ENCODE measurements around the gene TPD52L1.

TPD52L1 gene

DNA sequence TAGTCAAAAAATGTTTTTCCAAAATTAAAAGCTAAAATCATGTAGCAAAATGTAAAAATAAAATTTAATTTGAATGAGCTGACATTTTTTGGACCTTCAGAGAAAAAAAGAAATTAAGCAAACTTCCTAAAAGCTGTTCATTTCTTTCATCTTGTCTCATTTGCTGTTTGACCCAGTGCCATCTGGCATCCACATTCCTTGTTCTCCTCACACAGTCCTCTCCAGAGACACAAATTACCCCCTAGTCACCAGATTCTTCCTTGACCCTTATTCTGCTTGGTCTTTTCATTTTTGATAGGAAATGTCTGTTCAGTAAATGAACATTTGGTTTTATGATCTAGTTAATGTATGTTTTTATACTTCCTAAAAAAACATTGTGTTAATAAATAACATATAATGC, 93.0 kb downstream of the TPD52L1 start:
- Histone ChIP-seq H3K4me3 (ENCODE audit: low read depth in 1 of 2, low read length in 2 of 2) (no peak overlapping the region), H3K4me1 (ENCODE audit: control insufficient read depth in 1 of 2, insufficient read depth in 2 of 2, low read length in 2 of 2) (no peaks in the 10 kb centered on the region), H3K27me3 (ENCODE audit: low read depth, low read length) (no peaks in the 10 kb centered on the region), H3K36me3 (ENCODE audit: control insufficient read depth in 1 of 2, insufficient read depth in 2 of 2, low read length in 2 of 2) (no peaks in the 10 kb centered on the region), H3K27ac (ENCODE audit: low read length) (no peak overlapping the region), H3K9me3 (ENCODE audit: control insufficient read depth in 1 of 2, low read length in 2 of 2) (peaks cover 0 to 13% of the 10 kb centered on the region in 2 donors)

DNA sequence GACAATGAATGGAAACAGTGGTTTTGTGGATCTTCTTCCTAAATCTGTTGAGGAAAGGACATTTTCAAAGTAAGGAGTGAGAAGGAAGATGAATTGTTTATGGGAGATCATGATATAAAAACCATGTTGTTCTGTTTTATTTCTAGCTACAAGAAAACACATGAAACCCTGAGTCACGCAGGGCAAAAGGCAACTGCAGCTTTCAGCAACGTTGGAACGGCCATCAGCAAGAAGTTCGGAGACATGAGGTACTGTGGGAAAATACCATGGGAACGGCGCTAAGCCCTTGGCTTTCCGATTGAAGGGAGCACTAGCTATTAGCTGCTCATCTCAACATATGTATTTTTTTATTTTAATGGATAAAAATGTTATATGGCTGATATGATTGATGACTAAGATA, 94.6 kb downstream of the TPD52L1 start:
- peaks cover 0 to 1% of the 10 kb centered on the region in 2 donors for H3K9me3 ChIP-seq (ENCODE audit: control insufficient read depth in 1 of 2, low read length in 2 of 2)
- H3K27me3 ChIP-seq (ENCODE audit: low read depth, low read length) = no peaks in the 10 kb centered on the region
- no peak overlapping the region for H3K27ac ChIP-seq (ENCODE audit: low read length)
- H3K4me3 ChIP-seq (ENCODE audit: low read depth in 1 of 2, low read length in 2 of 2) = no peak overlapping the region
- no peaks in the 10 kb centered on the region for H3K36me3 ChIP-seq (ENCODE audit: control insufficient read depth in 1 of 2, insufficient read depth in 2 of 2, low read length in 2 of 2)
- no peaks in the 10 kb centered on the region for H3K4me1 ChIP-seq (ENCODE audit: control insufficient read depth in 1 of 2, insufficient read depth in 2 of 2, low read length in 2 of 2)

DNA sequence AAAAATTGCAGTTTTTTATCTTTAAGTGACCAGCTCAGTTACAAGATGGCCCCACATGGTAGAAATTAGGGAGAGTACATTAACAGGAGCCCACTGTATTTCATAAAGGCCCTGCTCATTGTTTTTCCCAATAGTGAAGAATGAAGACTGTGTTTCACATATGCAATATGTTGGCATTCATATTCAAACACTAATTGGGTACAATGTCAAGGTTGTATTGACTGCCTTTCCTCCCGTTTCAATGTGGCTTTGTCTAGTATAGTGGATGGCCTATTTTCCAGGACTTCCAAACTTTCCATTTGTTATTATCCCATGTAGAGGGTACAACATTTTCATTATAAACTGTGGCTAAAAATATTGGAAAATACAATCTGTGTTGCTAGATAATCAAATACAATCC, 96.9 kb downstream of the TPD52L1 start:
- no peaks in the 10 kb centered on the region for H3K4me1 ChIP-seq (ENCODE audit: control insufficient read depth in 1 of 2, insufficient read depth in 2 of 2, low read length in 2 of 2)
- no peaks in the 10 kb centered on the region for H3K9me3 ChIP-seq (ENCODE audit: control insufficient read depth in 1 of 2, low read length in 2 of 2)
- H3K4me3 ChIP-seq (ENCODE audit: low read depth in 1 of 2, low read length in 2 of 2) = no peak overlapping the region
- H3K27ac ChIP-seq (ENCODE audit: low read length) = no peak overlapping the region
- H3K27me3 ChIP-seq (ENCODE audit: low read depth, low read length) = no peaks in the 10 kb centered on the region
- no peaks in the 10 kb centered on the region for H3K36me3 ChIP-seq (ENCODE audit: control insufficient read depth in 1 of 2, insufficient read depth in 2 of 2, low read length in 2 of 2)

DNA sequence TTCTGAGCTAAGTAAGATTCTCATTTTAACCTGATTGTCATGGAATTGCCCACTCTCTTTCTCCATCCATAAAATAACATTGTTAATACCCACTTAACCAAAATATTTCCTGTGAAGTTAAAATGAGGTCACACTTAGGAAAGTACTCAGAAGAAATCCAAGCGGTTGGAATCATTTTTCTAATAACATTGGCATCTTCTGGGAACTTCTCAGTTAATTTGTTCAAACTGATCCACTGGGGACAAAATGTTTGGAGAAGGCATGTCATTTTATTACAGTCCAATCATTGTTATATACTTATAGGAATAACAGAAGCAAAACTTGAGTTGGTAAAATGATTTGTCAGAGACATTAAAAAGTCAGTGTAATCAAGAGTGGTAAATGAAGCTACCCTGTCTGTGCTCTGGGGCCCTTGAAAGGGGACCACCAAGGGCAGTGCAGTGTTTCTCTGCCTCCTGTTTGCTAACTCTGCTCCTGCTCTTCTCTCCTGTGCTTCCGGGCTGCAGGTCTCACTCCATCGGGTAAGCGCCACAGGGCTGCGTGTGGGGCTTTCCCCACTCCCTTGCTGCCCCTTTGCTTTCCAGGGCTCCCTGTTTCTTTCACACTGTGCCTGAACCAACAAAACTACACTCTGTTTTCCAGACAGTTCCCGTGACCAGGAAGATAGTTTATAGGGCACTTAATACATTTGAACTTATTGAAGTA, 98.1 kb downstream of the TPD52L1 start:
- Histone ChIP-seq H3K9me3 (ENCODE audit: control insufficient read depth in 1 of 2, low read length in 2 of 2) (no peaks in the 10 kb centered on the region), H3K4me1 (ENCODE audit: control insufficient read depth in 1 of 2, insufficient read depth in 2 of 2, low read length in 2 of 2) (no peaks in the 10 kb centered on the region), H3K4me3 (ENCODE audit: low read depth in 1 of 2, low read length in 2 of 2) (no peak overlapping the region), H3K36me3 (ENCODE audit: control insufficient read depth in 1 of 2, insufficient read depth in 2 of 2, low read length in 2 of 2) (no peaks in the 10 kb centered on the region), H3K27me3 (ENCODE audit: low read depth, low read length) (no peaks in the 10 kb centered on the region), H3K27ac (ENCODE audit: low read length) (no peak overlapping the region)

DNA sequence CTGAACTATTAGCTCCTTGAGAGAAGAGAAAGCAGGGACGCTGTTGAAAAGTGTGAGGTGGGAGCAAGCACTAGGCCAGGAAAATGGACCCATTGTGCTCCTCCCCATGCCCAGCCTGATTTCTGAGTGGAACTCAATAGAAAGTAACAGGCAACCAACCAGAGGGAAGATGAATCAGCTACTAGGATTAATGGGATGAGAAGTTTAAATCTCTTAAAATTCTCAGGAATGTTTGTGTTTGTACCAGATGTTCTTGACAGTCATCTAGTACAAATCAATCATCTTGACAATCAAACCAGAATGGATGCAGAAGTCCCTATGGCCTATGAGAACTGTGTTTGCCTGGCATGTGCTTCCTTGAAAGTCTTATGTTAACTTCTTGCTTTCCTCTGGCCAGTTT, 99.3 kb downstream of the TPD52L1 start:
- Histone ChIP-seq H3K36me3 (ENCODE audit: control insufficient read depth in 1 of 2, insufficient read depth in 2 of 2, low read length in 2 of 2) (no peaks in the 10 kb centered on the region), H3K4me1 (ENCODE audit: control insufficient read depth in 1 of 2, insufficient read depth in 2 of 2, low read length in 2 of 2) (no peaks in the 10 kb centered on the region), H3K27me3 (ENCODE audit: low read depth, low read length) (no peaks in the 10 kb centered on the region), H3K9me3 (ENCODE audit: control insufficient read depth in 1 of 2, low read length in 2 of 2) (no peaks in the 10 kb centered on the region), H3K4me3 (ENCODE audit: low read depth in 1 of 2, low read length in 2 of 2) (no peak overlapping the region), H3K27ac (ENCODE audit: low read length) (no peak overlapping the region)

DNA sequence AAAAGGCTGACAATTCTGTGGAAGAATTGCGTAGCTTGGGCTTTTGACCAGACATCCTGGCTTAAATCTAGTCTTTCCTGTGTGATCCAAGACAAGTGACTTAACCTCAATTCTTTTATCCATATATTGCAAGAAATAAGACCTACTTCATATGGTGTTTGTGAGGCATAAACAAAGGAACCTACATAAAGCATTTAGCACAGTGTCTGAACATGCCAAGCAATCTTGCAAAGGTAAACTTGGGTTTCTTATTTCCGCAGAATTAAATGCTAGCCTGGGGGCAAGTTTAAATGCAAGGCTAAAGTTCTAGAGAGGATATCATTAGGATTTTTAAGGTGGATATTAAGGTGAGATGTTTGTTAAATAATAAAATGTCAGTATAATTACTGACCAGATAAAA, 100.3 kb downstream of the TPD52L1 start:
- Histone ChIP-seq H3K4me1 (ENCODE audit: control insufficient read depth in 1 of 2, insufficient read depth in 2 of 2, low read length in 2 of 2) (no peaks in the 10 kb centered on the region), H3K9me3 (ENCODE audit: control insufficient read depth in 1 of 2, low read length in 2 of 2) (no peaks in the 10 kb centered on the region), H3K36me3 (ENCODE audit: control insufficient read depth in 1 of 2, insufficient read depth in 2 of 2, low read length in 2 of 2) (no peaks in the 10 kb centered on the region), H3K27me3 (ENCODE audit: low read depth, low read length) (no peaks in the 10 kb centered on the region), H3K27ac (ENCODE audit: low read length) (no peak overlapping the region), H3K4me3 (ENCODE audit: low read depth in 1 of 2, low read length in 2 of 2) (no peak overlapping the region)

DNA sequence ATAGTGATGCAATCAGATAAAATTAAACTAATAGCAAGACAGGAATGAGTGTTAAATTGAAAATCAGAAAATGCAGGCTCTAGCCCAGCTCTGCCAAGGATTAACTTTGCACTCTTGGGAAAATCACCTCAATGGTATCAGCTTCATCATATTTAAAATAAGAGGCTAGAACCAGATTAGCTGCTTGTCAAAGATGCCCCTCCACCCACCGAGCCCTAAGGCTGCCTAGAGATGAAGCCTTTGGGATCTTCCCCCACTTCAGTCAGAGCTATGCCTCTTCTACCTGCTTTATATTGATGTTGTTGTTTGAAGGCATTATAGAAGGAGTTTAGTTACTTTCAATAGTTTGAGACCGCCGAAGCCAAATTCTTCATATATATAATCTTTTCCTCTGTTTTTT, 100.7 kb downstream of the TPD52L1 start:
- Histone ChIP-seq H3K4me1 (ENCODE audit: control insufficient read depth in 1 of 2, insufficient read depth in 2 of 2, low read length in 2 of 2) (no peaks in the 10 kb centered on the region), H3K9me3 (ENCODE audit: control insufficient read depth in 1 of 2, low read length in 2 of 2) (no peaks in the 10 kb centered on the region), H3K27me3 (ENCODE audit: low read depth, low read length) (no peaks in the 10 kb centered on the region), H3K27ac (ENCODE audit: low read length) (no peak overlapping the region), H3K36me3 (ENCODE audit: control insufficient read depth in 1 of 2, insufficient read depth in 2 of 2, low read length in 2 of 2) (no peaks in the 10 kb centered on the region), H3K4me3 (ENCODE audit: low read depth in 1 of 2, low read length in 2 of 2) (no peak overlapping the region)

DNA sequence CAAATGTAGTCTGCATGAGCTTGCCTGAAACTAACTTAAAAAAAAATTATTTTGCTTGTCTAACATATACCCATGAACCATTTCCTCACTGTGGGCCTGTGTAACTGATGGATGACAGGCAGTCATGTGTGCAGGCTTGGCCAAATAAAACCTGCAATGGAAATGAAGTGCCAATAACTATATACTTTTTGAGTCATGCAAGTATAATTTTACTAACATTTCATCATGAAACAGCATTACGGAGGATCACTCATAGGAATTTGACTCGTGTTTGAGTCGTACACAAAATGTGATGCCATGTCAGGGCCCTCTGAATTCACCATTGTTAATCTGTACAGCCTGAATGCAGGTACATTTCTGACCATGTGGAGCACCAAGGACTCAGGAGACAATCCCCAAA, 101.6 kb downstream of the TPD52L1 start:
- Histone ChIP-seq H3K4me1 (ENCODE audit: control insufficient read depth in 1 of 2, insufficient read depth in 2 of 2, low read length in 2 of 2) (no peaks in the 10 kb centered on the region), H3K27me3 (ENCODE audit: low read depth, low read length) (no peaks in the 10 kb centered on the region), H3K27ac (ENCODE audit: low read length) (no peak overlapping the region), H3K36me3 (ENCODE audit: control insufficient read depth in 1 of 2, insufficient read depth in 2 of 2, low read length in 2 of 2) (no peaks in the 10 kb centered on the region), H3K9me3 (ENCODE audit: control insufficient read depth in 1 of 2, low read length in 2 of 2) (no peaks in the 10 kb centered on the region), H3K4me3 (ENCODE audit: low read depth in 1 of 2, low read length in 2 of 2) (no peak overlapping the region)

DNA sequence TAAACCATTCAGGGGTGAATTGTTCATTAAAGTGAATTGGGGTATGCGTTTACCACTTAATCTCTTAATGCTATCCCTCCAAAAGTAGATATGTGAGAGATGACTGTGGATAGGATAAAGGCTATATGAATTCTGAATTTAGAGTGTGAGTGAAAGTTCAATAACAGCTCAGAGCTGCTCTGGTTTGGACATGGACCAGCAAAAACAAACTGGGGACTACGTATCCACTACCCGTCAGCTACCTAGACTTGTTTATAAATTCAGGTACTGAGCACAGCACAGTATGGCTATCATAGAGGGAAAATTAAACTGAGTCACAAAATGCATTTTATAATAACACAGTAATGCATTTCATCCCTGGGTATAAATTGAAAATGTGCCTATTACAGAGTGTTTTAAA, 103.8 kb downstream of the TPD52L1 start:
- Histone ChIP-seq H3K36me3 (ENCODE audit: control insufficient read depth in 1 of 2, insufficient read depth in 2 of 2, low read length in 2 of 2) (no peaks in the 10 kb centered on the region), H3K27ac (ENCODE audit: low read length) (no peak overlapping the region), H3K4me1 (ENCODE audit: control insufficient read depth in 1 of 2, insufficient read depth in 2 of 2, low read length in 2 of 2) (no peaks in the 10 kb centered on the region), H3K27me3 (ENCODE audit: low read depth, low read length) (no peaks in the 10 kb centered on the region), H3K9me3 (ENCODE audit: control insufficient read depth in 1 of 2, low read length in 2 of 2) (no peaks in the 10 kb centered on the region), H3K4me3 (ENCODE audit: low read depth in 1 of 2, low read length in 2 of 2) (no peak overlapping the region)

DNA sequence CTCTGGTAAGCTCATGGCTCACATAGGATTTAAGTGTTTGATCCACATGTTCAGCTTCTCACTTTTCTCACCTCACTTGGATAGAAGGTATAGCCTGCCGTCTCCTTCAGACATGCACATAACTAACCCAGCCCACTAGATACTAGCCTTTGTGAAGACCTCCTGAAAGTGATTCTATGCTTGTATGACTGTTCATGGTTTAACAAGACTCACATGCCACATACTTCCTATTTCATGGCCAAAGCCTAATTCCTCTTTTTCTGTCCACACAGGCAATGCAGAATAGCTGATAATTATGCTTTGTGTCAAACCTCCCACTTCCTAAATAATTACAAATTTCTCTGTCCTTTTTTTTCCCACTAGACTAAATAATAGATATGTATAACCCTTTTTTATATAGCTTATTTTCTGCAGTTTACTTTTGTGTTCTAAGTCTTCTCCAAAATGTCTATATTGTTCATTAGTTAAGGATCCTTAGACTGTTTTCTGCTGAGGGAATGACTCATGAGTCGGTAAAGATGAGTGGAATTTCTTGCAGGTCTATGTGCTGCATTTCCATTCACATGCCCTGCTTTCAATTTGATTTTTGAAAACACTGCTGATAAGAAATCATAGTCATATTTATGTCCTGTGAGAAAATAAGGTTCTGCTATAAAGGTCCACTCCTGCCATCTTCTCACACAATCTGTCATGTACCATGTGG, 105.2 kb downstream of the TPD52L1 start:
- Histone ChIP-seq H3K4me1 (ENCODE audit: control insufficient read depth in 1 of 2, insufficient read depth in 2 of 2, low read length in 2 of 2) (no peaks in the 10 kb centered on the region), H3K27ac (ENCODE audit: low read length) (no peak overlapping the region), H3K27me3 (ENCODE audit: low read depth, low read length) (no peaks in the 10 kb centered on the region), H3K4me3 (ENCODE audit: low read depth in 1 of 2, low read length in 2 of 2) (no peak overlapping the region), H3K36me3 (ENCODE audit: control insufficient read depth in 1 of 2, insufficient read depth in 2 of 2, low read length in 2 of 2) (no peaks in the 10 kb centered on the region), H3K9me3 (ENCODE audit: control insufficient read depth in 1 of 2, low read length in 2 of 2) (no peaks in the 10 kb centered on the region)

DNA sequence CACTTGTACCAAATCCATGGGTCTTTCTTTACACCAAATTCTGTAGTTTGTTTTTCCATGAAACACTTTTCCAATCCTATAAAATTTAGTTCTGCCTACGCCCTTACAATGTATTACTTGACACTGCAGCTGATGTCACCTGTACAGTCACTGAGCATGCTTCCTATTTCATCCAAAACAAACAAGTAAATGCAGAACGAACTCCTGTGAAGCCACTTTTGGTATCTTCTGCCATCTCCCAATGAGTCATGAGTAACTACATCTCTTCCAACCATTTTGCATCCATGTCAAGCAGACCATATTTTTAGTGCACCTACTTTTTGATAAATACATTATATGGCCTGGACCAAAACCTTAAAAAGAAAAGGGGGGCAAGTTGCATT, 105.8 kb downstream of the TPD52L1 start:
- H3K36me3 ChIP-seq (ENCODE audit: control insufficient read depth in 1 of 2, insufficient read depth in 2 of 2, low read length in 2 of 2) = no peaks in the 10 kb centered on the region
- H3K27ac ChIP-seq (ENCODE audit: low read length) = no peak overlapping the region
- H3K4me3 ChIP-seq (ENCODE audit: low read depth in 1 of 2, low read length in 2 of 2) = no peak overlapping the region
- H3K9me3 ChIP-seq (ENCODE audit: control insufficient read depth in 1 of 2, low read length in 2 of 2) = no peaks in the 10 kb centered on the region
- H3K4me1 ChIP-seq (ENCODE audit: control insufficient read depth in 1 of 2, insufficient read depth in 2 of 2, low read length in 2 of 2) = no peaks in the 10 kb centered on the region
- no peaks in the 10 kb centered on the region for H3K27me3 ChIP-seq (ENCODE audit: low read depth, low read length)

All from muscle layer of duodenum (tissue), 2 donors.